ENCODE results near the gene UBE2L6. TPM values are rescaled to one million over a fixed set of nuclear protein-coding genes. Genes with fewer than 3 reads are reported as not detected.

The UBE2L6 gene
- total RNA-seq, 1 experiment from 2014 or later = 38.8 TPM

- no peak for TF ChIP-seq NFATC4 (CRISPR knock-in tag; IDR thresholded peaks at IDR 0.05)
- no peak for TF ChIP-seq ATF6 (CRISPR knock-in tag; IDR thresholded peaks at IDR 0.05)
- TF ChIP-seq ZNF512 (CRISPR knock-in tag; IDR thresholded peaks at IDR 0.05; ENCODE audit: borderline replicate concordance) = no peak
- no peak for TF ChIP-seq ZNF671 (CRISPR knock-in tag; IDR thresholded peaks at IDR 0.05)
- TF ChIP-seq USF2 (CRISPR knock-in tag; IDR thresholded peaks at IDR 0.05) = no peak
- no peak for TF ChIP-seq PRRX2 (CRISPR knock-in tag; IDR thresholded peaks at IDR 0.05)
- TF ChIP-seq FOXP4 (CRISPR knock-in tag; IDR thresholded peaks at IDR 0.05) = no peak
- no peak for TF ChIP-seq FOXP1 (CRISPR knock-in tag; IDR thresholded peaks at IDR 0.05; ENCODE audit: borderline replicate concordance)
- ChIA-PET POLR2A (no interaction called here), CTCF (interaction anchor here (0.8 to 0.9 kb wide), 2 partner anchors 57 to 94 kb away, joined by 3 to 4 read pairs; no protein-coding TSS in a partner anchor)
- Mint-ChIP-seq H3K9me3 (no peaks in the 10 kb centered on the region), H3K36me3 (peaks cover 23% of the 10 kb centered on the region), H3K27me3 (ENCODE audit: low read depth) (no peaks in the 10 kb centered on the region), H3K4me3 (no peak overlapping the region), H3K4me1 (peaks cover 3% of the 10 kb centered on the region), H3K27ac (no peak overlapping the region)
- no peak for DNase-seq (ENCODE audit: low spot score)
- ATAC-seq = no peak
Observed at GRCh38 chr11:57549983-57550382, 17.5 kb downstream of the UBE2L6 start.

GRCh38 chr11:57547854-57548377 lies 19.6 kb downstream of the UBE2L6 start:
- DNase-seq (ENCODE audit: low spot score) (no peak), ATAC-seq (no peak)
- no peak overlapping the region for H3K4me3 Mint-ChIP-seq
- H3K27ac Mint-ChIP-seq = no peak overlapping the region
- POLR2A ChIA-PET = interaction anchor here (1.3 to 1.7 kb wide), 2 partner anchors 20 to 34 kb away, joined by 4 to 5 read pairs; partner anchors contain the start of gene UBE2L6
- no peaks in the 10 kb centered on the region for H3K9me3 Mint-ChIP-seq
- no peaks in the 10 kb centered on the region; the same call in 1 of the 2 replicates for H3K27me3 Mint-ChIP-seq (ENCODE audit: low read depth)
- CTCF ChIA-PET = interaction anchor here (0.6 to 1.8 kb wide), 14 partner anchors 8 to 202 kb away, joined by 3 to 12 read pairs (median 4); partner anchors contain the start of gene UBE2L6
- peaks cover 14% of the 10 kb centered on the region for H3K4me1 Mint-ChIP-seq
- peaks cover 14% of the 10 kb centered on the region for H3K36me3 Mint-ChIP-seq
- no peak for TF ChIP-seq HMGXB4 (CRISPR knock-in tag; IDR thresholded peaks at IDR 0.05)
- TF ChIP-seq ZMAT4 (CRISPR knock-in tag; IDR thresholded peaks at IDR 0.05) = no peak
- TF ChIP-seq NR2C2 (CRISPR knock-in tag; IDR thresholded peaks at IDR 0.05) = no peak
- TF ChIP-seq TCF7 (CRISPR knock-in tag; IDR thresholded peaks at IDR 0.05; ENCODE audit: low read depth) = no peak
- TF ChIP-seq ZBTB21 (CRISPR knock-in tag; IDR thresholded peaks at IDR 0.05; ENCODE audit: borderline replicate concordance) = no peak
- no peak for TF ChIP-seq ZNF263 (CRISPR knock-in tag; IDR thresholded peaks at IDR 0.05; ENCODE audit: low read depth)
- TF ChIP-seq ZNF671 (CRISPR knock-in tag; IDR thresholded peaks at IDR 0.05) = no peak
- no peak for TF ChIP-seq ZNF512 (CRISPR knock-in tag; IDR thresholded peaks at IDR 0.05; ENCODE audit: borderline replicate concordance)
- no peak for TF ChIP-seq KAT7 (CRISPR knock-in tag; IDR thresholded peaks at IDR 0.05; ENCODE audit: borderline replicate concordance)
- no peak for TF ChIP-seq NFATC4 (CRISPR knock-in tag; IDR thresholded peaks at IDR 0.05)
- no peak for TF ChIP-seq CREM (CRISPR knock-in tag; IDR thresholded peaks at IDR 0.05)
- TF ChIP-seq MAX (CRISPR knock-in tag; IDR thresholded peaks at IDR 0.05) = no peak
- no peak for TF ChIP-seq ETV6 (CRISPR knock-in tag; IDR thresholded peaks at IDR 0.05)
- no peak for TF ChIP-seq HMGA2 (CRISPR knock-in tag; IDR thresholded peaks at IDR 0.05)
- no peak for TF ChIP-seq ZNF281 (CRISPR knock-in tag; IDR thresholded peaks at IDR 0.05)
- TF ChIP-seq FOXP1 (CRISPR knock-in tag; IDR thresholded peaks at IDR 0.05; ENCODE audit: borderline replicate concordance) = no peak
